PFSK-1 (cell line): ENCODE results near the gene DCUN1D2.

ENCODE experiments used
- POLR2AphosphoS5 ChIP-seq: IDR thresholded peaks from 2 replicates; pipeline ENCODE4 v1.6.1; 2012; ENCODE audit warnings: low read depth, mild to moderate bottlenecking, control low read depth, low read length, moderate library complexity
- REST ChIP-seq, 2 experiments: IDR thresholded peaks; 2 replicates each; pipeline versions ENCODE4 v1.6.1 to v1.8.0; 2011 to 2012; ENCODE audit warnings: low read depth in 2 of 2, low read length in 2 of 2, control low read depth in 1 of 2, inconsistent platforms in 1 of 2, mild to moderate bottlenecking in 1 of 2, moderate library complexity in 1 of 2; ENCODE audit not compliant: insufficient read depth in 1 of 2
- SIN3A ChIP-seq: IDR thresholded peaks from 2 replicates; pipeline ENCODE4 v1.6.1; 2012; ENCODE audit warnings: mild to moderate bottlenecking, low read length, moderate library complexity, borderline replicate concordance; ENCODE audit not compliant: insufficient read depth
- TAF1 ChIP-seq: IDR thresholded peaks from 2 replicates; pipeline ENCODE4 v1.6.1; 2012; ENCODE audit warnings: low read length, control low read depth, borderline replicate concordance; ENCODE audit not compliant: insufficient read depth

- TF ChIP-seq TAF1 (no peak), POLR2AphosphoS5 (no peak), SIN3A (no peak), REST (IDR thresholded peaks at IDR 0.05; ENCODE audit: insufficient read depth in 1 of 2, low read depth in 2 of 2, low read length in 2 of 2) (no peak)
These were observed 16.4 kb upstream of the DCUN1D2 start for GRCh38 chr13:113506871-113507388.
